WI38 (cell line): Measurements from ENCODE around the gene FCER2.

Experiments used
- H3K4me3 ChIP-seq: 2 replicates; pipeline ENCODE4 v1.5.1; 2011; ENCODE audit warnings: low read depth, mild to moderate bottlenecking, control low read depth, low read length
- CTCF ChIP-seq: IDR thresholded peaks from 2 replicates; pipeline ENCODE4 v1.5.1; 2012; ENCODE audit warnings: low read depth, mild to moderate bottlenecking, control low read depth, low read length

Gene FCER2

GRCh38 chr19:7657131-7657751 is 44.7 kb downstream of the FCER2 start:
- TF ChIP-seq CTCF, result no peak
- no peak overlapping the region for H3K4me3 ChIP-seq

- TF ChIP-seq CTCF, result no peak
- no peak overlapping the region for H3K4me3 ChIP-seq
Measured at GRCh38 chr19:7655581-7655980, 46.4 kb downstream of the FCER2 start.

GRCh38 chr19:7654401-7654800 is 47.5 kb downstream of the FCER2 start:
- H3K4me3 ChIP-seq, result no peak overlapping the region

GRCh38 chr19:7652061-7652641 is 49.8 kb downstream of the FCER2 start:
- peak; percentile 95 for TF ChIP-seq CTCF
- H3K4me3 ChIP-seq, result peak overlapping the region; percentile 38

More at GRCh38 chr19:7654401-7654800, 47.5 kb downstream of the FCER2 start:
- TF ChIP-seq CTCF, result no peak

GRCh38 chr19:7650148-7650547 is 51.8 kb downstream of the FCER2 start:
- no peak for TF ChIP-seq CTCF
- H3K4me3 ChIP-seq, result no peak overlapping the region

- no peak for TF ChIP-seq CTCF
Measured at GRCh38 chr19:7648265-7649014, 53.5 kb downstream of the FCER2 start.

GRCh38 chr19:7647156-7647555 is 54.8 kb downstream of the FCER2 start:
- H3K4me3 ChIP-seq, result no peak overlapping the region
- no peak for TF ChIP-seq CTCF

More at GRCh38 chr19:7648265-7649014, 53.5 kb downstream of the FCER2 start:
- H3K4me3 ChIP-seq, result no peak overlapping the region
